Erythroblast (primary cell): Measurements from ENCODE around the gene ARHGAP1.

ENCODE experiments used
- DNase-seq, 2 experiments: peaks; one replicate each; lab custom pipeline; 2025; lab: John Stamatoyannopoulos, UW
- GATA1 ChIP-seq: IDR thresholded peaks from 2 replicates; pipeline ENCODE4 v1.6.1; 2011; ENCODE audit warnings: low read depth, mild to moderate bottlenecking, control low read depth, low read length, moderate library complexity
- POLR2A ChIP-seq: IDR thresholded peaks from 2 replicates; pipeline ENCODE4 v1.6.1; 2011; ENCODE audit warnings: mild to moderate bottlenecking, low read length

ARHGAP1 gene

DNA sequence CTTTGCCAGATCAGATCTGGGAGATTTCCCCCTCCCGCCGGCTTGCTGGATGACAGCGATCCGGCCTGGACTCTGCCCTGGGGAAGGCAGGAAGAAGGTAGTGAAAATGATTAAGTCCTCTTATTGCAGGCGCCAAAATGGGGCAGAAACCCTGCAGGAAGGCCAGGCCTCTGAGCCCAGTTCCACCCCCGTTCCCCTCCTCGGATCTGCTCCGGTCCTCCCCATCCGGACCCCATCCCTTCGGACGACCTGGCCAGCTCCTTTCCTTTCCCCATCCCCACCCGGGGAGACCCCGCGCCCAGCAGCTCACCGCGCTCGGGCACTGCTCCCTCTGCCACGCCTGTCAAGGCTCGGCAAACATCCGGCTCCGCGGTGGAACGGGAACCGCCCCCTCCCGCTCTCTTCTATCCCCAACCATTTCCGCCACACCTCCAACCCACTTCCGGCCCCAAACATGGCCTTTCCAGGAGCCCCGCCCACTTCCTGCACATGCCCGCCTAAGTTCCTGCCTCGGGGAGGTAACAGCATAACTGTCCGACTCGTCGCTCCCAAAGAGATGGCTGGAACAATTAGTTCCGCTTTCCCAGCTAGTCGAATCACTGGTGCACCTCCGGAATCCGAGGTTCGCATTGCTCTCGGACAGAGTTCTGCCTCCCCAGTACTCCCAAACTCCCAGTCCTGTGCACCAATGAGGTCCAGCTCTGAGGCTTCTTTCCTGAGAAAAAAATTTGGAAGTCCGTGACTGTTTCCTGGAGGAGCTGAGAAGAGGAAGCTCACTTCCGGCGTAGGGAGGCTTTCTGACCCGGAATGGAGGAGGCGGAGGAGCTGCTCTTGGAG, at the start of gene ARHGAP1, which contains the start of gene ZNF408:
ARHGAP1 (minus strand) TSS at position 379 of the 837 bp plus-strand sequence. CDS start 4,512 bp downstream, outside the sequence.
ZNF408 (plus strand) TSS at position 791 of the 837 bp plus-strand sequence; CDS start at position 808, 17 bp downstream.
- peak; percentile 99 for DNase-seq
- TF ChIP-seq POLR2A (peak; percentile 66), GATA1 (no peak)

DNA sequence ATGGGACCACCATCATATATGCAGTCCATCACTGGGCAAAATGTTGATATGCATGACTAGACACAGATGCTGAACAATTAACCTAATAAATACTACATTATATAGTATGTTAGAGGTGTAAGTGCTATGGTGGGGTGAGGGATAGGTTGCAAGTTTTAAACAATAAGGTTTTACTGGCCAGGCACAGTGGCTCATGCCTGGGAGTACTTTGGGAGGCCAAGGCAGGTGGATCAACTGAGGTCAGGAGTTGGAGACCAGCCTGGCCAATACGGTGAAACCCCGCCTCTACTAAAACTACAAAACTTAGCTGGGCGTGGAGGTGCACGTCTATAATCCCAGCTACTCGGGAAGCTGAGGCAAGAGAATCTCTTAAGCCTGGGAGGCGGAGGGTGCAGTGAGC, 46.7 kb upstream of the ARHGAP1 start:
- no peak for TF ChIP-seq GATA1
- TF ChIP-seq POLR2A: no peak
- no peak for DNase-seq

DNA sequence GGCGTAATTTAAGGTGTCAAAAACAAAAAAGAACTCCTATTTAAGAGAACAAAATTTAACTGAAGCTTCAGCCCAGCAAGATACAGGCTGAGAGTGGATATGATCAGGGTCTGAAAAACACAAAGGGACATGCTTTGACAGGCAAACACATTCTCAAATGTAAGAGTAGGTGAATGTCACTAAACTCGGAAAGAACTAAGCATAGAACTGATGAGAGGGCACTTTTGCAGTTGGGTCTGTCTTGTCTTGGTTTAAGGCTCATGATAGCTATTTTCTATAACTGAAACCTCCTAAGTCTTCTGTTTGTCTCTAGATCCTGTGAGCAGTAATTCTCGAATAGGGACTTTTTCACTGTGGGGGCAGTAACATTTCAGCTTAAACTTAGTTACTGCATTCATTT, 45.6 kb upstream of the ARHGAP1 start:
- no peak for TF ChIP-seq POLR2A
- TF ChIP-seq GATA1: no peak
- DNase-seq: no peak

DNA sequence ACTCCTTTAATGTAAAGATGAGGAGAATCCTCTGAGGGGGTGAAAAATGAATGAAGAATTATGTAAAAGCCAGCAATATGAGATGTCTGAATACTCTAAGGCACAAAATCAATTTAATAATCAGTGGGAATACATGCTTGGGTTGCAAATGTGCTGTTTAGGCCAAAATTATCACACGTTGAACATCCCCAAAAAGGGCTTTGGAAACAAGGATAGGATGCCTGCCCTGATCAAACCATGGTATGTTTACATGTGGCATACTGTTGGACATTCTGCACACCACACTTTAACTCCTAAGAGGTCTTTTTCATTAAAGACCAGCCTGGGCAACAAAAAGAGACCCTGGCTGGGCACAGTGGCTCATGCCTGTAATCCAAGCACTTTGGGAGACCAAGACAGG, 44.9 kb upstream of the ARHGAP1 start:
- TF ChIP-seq GATA1 (no peak), POLR2A (no peak)
- no peak for DNase-seq

DNA sequence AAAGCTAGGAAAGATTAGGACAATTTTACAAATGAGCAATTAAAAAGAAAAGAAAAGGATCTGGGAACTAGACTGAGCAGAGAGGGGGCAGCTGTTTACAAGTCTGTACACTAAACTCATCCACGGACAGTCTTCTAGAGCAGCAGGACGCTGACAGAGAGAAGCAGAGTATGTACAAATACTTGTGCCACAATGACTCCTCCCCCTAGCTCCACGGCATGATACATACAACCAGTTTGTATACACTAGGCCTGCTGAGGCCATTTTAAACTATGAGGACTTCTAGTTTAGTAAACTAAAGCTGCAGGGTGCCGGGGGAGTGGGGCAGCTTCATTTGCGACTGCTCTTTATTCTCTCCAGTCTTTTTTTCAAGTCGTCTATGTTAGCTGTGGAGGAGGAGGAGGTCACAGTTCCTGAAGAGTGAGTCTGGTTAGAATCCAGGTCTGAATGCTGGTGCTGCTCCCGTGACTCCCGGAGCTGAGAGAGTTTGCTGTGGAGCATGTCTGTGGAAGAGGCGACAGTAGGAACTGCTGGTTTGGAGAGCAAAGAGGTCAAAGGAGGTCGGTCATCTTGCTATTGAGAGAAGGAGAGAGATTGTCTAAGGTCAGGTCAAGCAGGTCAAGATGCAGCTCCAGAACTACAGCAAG, 43.4 kb upstream of the ARHGAP1 start:
- TF ChIP-seq POLR2A (no peak), GATA1 (no peak)
- DNase-seq: no peak

DNA sequence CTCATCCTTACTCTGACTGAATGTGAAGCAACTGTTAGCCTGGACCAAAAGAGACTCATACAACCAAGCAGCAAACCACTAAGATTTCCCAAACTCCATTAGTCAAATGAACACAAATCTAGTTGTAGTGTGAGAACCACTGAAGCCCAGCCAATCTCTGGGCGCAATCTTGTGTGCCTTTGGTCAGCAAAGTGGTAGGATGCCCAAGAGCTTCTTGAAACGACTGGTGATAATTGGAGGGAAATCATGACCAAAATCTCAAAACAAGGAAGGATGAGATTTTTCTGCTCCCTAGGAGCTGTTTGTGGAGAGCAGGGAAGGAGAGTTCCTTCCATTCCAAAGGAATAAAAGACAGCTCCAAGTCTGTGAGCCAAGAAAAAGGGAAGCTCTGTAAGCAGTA, 42.6 kb upstream of the ARHGAP1 start:
- TF ChIP-seq GATA1 (no peak), POLR2A (no peak)
- DNase-seq: no peak

DNA sequence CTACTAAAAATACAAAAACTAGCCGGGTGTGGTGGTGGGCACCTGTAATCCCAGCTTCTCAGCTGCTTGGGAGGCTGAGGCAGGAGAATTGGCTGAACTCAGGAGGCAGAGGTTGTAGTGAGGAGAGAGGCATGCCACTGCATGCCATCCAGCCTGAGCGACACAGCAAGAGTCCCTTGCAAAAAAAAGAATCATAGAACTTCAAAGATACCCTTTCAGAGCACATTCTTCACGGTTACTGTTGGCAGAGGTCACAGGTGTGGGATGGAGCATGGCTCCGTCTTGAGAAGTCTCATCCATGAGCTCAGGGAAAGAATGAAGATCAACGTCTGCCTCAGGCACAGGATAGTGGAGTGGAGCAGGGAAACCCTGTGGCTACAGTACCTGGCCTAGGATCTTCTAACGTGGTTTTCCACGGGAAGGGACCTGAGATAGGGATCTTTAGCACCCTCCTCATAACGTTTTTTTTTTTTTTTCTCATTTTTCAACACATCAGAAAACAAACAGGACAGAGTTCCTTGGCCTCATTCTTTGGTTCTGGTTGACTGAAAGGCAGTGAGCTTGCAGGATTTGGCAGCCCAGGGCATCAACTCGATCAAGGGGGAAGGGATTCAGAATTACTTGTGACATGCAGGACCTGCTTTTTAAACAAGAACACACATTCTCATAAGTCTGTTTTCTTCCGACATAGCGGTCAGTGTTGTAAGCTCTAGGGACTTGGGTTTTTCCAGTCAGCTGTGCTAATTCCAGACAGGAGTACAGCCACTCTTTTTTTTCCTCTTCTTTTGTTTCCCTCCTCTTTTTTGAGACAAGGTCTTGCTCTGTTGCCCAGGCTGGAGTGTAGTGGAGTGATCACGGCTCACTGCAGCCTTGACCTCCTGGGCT, 41.4 kb upstream of the ARHGAP1 start:
- no peak for DNase-seq
- TF ChIP-seq POLR2A (no peak), GATA1 (no peak)

DNA sequence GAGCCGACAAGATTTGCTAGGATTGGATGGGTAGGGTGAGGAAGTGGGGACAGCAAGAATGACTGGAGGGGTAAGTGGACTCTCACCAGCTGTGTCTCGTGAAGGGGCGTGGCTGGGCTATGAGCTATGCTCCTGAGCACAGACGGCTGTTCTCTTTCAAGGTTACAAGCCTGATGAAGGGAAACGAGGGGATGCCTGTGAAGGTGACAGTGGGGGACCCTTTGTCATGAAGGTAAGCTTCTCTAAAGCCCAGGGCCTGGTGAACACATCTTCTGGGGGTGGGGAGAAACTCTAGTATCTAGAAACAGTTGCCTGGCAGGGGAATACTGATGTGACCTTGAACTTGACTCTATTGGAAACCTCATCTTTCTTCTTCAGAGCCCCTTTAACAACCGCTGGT, 38.5 kb upstream of the ARHGAP1 start:
- no peak for DNase-seq
- no peak for TF ChIP-seq GATA1
- no peak for TF ChIP-seq POLR2A

DNA sequence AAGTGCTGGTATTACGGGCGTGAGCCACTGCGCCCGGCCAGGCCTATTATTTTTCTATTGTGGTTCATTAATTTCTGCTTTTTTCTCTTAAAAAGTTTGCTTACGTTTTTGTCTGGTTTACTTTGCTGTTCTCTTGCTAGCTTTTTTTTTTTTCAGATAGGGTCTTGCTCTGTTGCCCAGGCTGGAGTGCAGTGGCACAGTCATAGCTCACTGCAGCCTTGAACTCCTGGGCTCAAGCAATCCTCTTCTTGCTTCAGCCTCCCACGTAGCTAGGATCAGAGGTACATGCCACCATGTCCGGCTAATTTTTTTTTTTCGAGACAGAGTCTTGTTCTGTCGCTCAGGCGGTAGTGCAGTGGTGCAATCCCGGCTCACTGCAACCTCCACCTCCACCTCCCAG, 37.3 kb upstream of the ARHGAP1 start:
- TF ChIP-seq GATA1: no peak
- TF ChIP-seq POLR2A: no peak
- DNase-seq: no peak

DNA sequence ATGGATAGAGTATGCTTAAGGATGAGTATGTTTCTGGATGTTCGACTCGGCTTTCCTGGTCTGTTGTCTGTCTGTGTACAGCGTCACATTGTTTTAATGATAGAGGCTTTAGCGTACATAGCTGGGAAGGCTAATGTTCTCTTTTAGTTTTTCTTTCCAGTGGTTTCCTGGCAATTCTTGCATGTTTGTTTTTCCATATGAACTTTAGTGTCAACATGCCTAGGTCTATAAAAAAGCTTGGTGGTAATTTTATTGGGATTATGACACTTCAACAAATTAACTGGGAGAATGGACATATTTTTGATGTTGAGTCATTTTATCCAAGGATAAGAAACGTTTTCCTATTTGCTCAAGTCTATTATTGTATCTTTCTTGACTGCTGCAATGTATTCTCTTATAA, 36.2 kb upstream of the ARHGAP1 start:
- TF ChIP-seq POLR2A (no peak), GATA1 (no peak)
- DNase-seq: no peak

DNA sequence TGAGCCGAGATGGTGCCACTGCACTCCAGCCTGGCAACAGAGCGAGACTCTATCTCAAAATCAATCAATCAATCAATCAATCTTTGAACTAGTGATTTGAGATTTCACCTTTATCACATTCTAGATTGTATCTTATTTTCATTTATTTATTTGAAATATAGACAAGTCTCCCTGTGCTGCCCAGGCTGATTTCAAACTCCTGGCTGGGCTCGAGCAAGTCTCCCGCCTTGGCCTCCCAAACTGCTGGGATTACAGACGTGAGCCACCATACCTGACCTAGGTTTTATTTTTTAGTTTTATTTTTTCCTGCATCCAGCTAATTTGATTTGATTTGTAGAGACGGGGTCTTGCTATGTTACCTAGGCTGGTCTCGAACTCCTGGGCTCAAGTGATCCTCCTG, 35.7 kb upstream of the ARHGAP1 start:
- no peak for DNase-seq
- TF ChIP-seq POLR2A (no peak), GATA1 (no peak)

DNA sequence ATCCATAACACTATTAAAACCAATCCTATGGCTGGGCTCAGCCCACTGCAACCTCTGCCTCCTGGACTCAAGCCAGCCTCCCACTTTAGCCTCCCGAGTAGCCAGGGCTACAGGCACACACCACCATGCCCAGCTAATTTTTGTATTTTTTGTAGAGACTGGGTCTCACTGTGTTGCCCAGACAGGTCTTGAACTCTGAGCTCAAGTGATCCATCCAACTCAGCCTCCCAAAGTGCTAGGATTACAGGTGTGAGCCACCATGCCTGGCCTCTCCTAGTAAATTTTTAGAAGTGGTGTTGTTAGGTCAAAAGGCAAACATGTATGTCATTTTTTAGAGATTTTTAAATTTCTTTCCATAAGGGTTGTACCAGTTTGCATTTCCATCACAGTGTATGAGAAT, 32.8 kb upstream of the ARHGAP1 start:
- no peak for DNase-seq
- no peak for TF ChIP-seq GATA1
- no peak for TF ChIP-seq POLR2A

DNA sequence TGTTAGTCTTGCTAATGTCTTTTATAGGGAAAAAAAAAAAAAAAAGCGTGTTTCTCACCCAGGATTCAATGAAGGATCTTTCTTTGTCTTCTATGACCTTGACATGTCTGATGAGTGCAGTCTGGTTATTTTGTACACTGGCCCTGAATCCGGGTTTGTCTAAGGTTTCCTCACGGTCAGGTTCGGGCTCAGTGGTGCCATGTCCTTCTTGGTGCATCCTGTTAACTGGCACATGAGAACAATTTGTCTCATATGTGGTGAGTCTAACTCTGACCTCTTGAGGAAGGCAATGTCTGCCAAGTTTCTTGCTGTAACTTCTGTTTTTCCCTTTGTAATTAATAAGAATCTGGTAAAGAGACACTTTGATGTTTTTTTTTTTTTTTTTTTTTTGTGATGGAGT, 31.1 kb upstream of the ARHGAP1 start:
- no peak for DNase-seq
- no peak for TF ChIP-seq GATA1
- TF ChIP-seq POLR2A: no peak
